IgD-negative memory B cell (primary cell): ENCODE measurements around the gene LAIR2. TPM values are rescaled to one million over a fixed set of nuclear protein-coding genes. Genes with fewer than 3 reads are reported as not detected.
A peak's percentile ranks its signal among the peaks of the same experiment; 100 is the strongest.

ENCODE experiments used
- H3K27ac Mint-ChIP-seq, 3 donors: one replicate each; pipeline ENCODE4 v1.8.0; 2020 to 2022; ENCODE audit warnings: mild to moderate bottlenecking in 3 of 3, mixed read lengths in 3 of 3, moderate library complexity in 1 of 3
- H3K27me3 Mint-ChIP-seq: one replicate; pipeline ENCODE4 v1.8.0; 2021; ENCODE audit warnings: mixed read lengths
- H3K36me3 Mint-ChIP-seq: one replicate; pipeline ENCODE4 v1.8.0; 2020; ENCODE audit warnings: mild to moderate bottlenecking, mixed read lengths
- H3K4me1 Mint-ChIP-seq, 3 donors: one replicate each; pipeline ENCODE4 v1.8.0; 2020 to 2022; ENCODE audit warnings: mixed read lengths in 3 of 3, mild to moderate bottlenecking in 1 of 3
- H3K4me3 Mint-ChIP-seq, 4 donors: one replicate each; pipeline ENCODE4 v1.8.0; 2020 to 2022; ENCODE audit warnings: mild to moderate bottlenecking in 4 of 4, mixed read lengths in 4 of 4, moderate library complexity in 3 of 4
- H3K9me3 Mint-ChIP-seq, 3 donors: one replicate each; pipeline ENCODE4 v1.8.0; 2020 to 2021; ENCODE audit warnings: mixed read lengths in 3 of 3, mild to moderate bottlenecking in 1 of 3
- polyA plus RNA-seq: library from polyadenylated mRNA; unstranded; fragments of 300-500 nt; fragmentation: Illumina TruSeq; gene quantifications from one replicate; pipeline ENCODE4 v1.2.3, GENCODE V29; 2021

LAIR2 gene
- polyA plus RNA-seq, 1 donor from 2014 or later = 0.99 TPM

DNA sequence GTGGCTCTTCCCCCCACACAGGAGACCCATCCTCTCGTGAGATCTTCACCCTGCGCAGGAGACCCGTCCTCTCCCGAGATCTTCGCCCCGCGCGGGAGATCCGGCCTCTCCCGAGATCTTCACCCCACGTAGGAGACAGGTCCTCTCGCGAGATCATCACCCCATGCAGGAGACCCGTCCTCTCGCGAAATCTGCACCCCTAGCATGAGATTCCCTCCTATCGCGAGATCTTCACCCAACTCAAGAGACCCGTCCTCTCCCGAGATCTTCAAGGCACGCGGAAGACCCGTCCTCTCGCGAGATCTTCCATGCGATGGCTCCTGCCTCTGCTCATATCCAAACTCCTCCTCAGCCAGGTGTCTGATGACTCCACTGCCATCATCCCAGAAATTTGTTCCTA, 24.3 kb downstream of the LAIR2 start:
- H3K4me3 Mint-ChIP-seq = no peak overlapping the region
- H3K36me3 Mint-ChIP-seq = peaks cover 5% of the 10 kb centered on the region
- H3K4me1 Mint-ChIP-seq = peaks cover 10 to 19% (median 19%) of the 10 kb centered on the region in 3 donors
- peaks cover 11% of the 10 kb centered on the region for H3K27me3 Mint-ChIP-seq
- peaks cover 0 to 7% (median 4%) of the 10 kb centered on the region in 3 donors for H3K9me3 Mint-ChIP-seq
- H3K27ac Mint-ChIP-seq = no peak overlapping the region

DNA sequence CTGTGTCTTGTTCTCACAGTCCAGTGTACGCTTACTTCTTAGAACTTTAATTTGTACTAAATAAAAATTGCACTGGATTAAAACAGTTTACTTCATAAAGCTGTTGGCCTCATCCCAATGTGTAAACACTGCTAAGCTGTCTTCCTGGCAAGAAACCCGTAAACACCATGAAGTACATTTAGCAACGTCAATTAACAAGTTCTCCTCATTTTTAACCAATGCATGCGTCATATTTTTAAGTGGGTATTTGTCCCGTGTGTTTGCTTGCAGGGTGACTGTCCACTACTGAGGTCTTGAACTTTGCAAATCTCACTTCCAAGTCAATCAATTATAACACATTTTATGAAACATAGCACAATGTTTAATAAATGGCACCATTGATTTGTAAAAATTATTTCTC, 28.2 kb downstream of the LAIR2 start:
- no peak overlapping the region for H3K4me3 Mint-ChIP-seq
- H3K27me3 Mint-ChIP-seq = peaks cover 12% of the 10 kb centered on the region
- H3K4me1 Mint-ChIP-seq = peaks cover 18 to 23% (median 19%) of the 10 kb centered on the region in 3 donors
- H3K27ac Mint-ChIP-seq = no peak overlapping the region
- peaks cover 0 to 7% (median 4%) of the 10 kb centered on the region in 3 donors for H3K9me3 Mint-ChIP-seq
- peaks cover 5% of the 10 kb centered on the region for H3K36me3 Mint-ChIP-seq

DNA sequence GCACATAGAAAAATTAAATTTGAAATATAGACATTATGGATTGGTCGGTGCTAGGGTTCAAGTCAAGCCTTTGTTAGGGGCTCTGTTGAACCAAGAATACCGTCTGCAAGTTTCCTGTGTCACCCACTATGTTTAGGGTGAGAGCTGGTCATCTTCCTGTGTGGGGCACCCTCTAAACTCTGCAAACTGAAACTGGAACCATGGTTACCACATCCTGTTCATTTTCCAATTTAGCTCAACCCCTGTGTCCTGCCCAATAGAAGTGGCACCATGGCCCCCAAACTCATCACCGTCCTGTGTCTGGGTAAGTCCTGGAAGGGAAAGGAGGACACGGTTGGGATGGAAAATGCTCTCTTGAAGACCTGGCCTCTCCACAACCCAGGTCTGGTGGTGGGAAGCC, 29.9 kb downstream of the LAIR2 start:
- peaks cover 0 to 4% (median 0%) of the 10 kb centered on the region in 3 donors for H3K9me3 Mint-ChIP-seq
- peaks cover 4% of the 10 kb centered on the region for H3K27me3 Mint-ChIP-seq
- H3K36me3 Mint-ChIP-seq = peaks cover 1% of the 10 kb centered on the region
- H3K4me1 Mint-ChIP-seq = peaks cover 18 to 23% (median 19%) of the 10 kb centered on the region in 3 donors
- peak overlapping the region in 3 of 4 donors; percentile 66 to 86 (median 70) for H3K4me3 Mint-ChIP-seq
- H3K27ac Mint-ChIP-seq = no peak overlapping the region

DNA sequence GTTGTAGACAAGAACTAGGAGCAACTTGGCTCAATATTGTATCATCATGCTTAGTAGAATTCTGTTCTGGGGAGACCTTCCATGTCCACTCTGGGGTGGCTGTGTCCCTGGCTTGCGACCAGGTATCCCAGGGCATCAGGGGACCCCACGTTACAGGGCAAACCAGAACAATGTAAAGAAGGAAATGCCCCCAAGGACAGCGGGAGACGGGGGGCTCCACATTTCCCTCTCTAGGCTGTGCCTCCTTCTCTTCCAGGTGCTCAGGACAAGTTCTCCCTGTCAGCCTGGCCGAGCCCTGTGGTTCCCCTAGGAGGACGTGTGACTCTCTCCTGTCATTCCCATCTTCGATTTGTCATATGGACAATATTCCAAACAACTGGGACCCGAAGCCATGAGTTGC, 30.8 kb downstream of the LAIR2 start:
- Mint-ChIP-seq H3K4me3 (no peak overlapping the region), H3K27ac (no peak overlapping the region)

DNA sequence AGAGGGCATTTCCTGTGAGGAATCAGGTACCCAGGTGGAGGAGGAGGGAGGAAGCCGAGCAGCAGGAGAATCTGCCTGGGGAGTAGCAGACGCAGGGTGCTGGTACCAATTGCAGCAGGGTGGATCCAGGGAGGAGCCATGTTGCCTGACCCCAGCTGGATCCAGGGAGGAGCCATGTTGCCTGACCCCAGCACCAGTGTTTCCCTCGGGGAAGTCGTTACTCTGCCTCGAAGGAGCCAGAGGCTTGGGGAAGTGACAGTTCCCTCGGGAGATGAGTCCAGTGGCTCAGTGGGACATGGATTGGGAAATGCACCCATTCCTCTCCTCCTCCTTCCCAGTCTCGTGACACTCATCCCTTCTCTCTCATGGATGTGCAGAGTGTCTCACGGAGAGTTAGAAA, 31.5 kb downstream of the LAIR2 start:
- Mint-ChIP-seq H3K4me1 (peaks cover 13 to 18% (median 16%) of the 10 kb centered on the region in 3 donors), H3K27ac (no peak overlapping the region), H3K27me3 (peaks cover 4% of the 10 kb centered on the region), H3K36me3 (peaks cover 1% of the 10 kb centered on the region), H3K4me3 (no peak overlapping the region), H3K9me3 (peaks cover 0 to 3% (median 0%) of the 10 kb centered on the region in 3 donors)

More for the DNA sequence above, 30.8 kb downstream of the LAIR2 start:
- Mint-ChIP-seq H3K9me3 (peaks cover 0 to 4% (median 0%) of the 10 kb centered on the region in 3 donors), H3K27me3 (peaks cover 4% of the 10 kb centered on the region), H3K4me1 (peaks cover 18 to 23% (median 19%) of the 10 kb centered on the region in 3 donors), H3K36me3 (peaks cover 1% of the 10 kb centered on the region)

DNA sequence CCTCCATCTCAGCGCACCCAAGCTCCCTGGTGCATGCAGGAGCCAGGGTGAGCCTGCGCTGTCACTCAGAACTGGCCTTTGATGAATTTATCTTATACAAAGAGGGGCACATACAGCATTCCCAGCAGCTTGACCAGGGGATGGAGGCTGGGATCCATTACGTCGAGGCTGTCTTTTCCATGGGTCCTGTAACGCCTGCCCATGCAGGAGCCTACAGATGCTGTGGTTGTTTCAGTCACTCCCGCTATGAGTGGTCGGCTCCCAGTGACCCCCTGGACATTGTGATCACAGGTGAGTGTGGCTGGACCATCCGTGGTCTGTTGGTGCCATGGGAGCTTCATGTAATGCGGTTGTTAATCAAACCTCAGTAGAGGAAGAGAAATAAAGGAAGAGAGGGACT, 33.0 kb downstream of the LAIR2 start:
- Mint-ChIP-seq H3K36me3 (peaks cover 1% of the 10 kb centered on the region), H3K4me1 (peaks cover 9 to 17% (median 16%) of the 10 kb centered on the region in 3 donors), H3K27ac (no peak overlapping the region), H3K4me3 (no peak overlapping the region), H3K27me3 (peaks cover 4% of the 10 kb centered on the region), H3K9me3 (peaks cover 0 to 2% (median 0%) of the 10 kb centered on the region in 3 donors)

DNA sequence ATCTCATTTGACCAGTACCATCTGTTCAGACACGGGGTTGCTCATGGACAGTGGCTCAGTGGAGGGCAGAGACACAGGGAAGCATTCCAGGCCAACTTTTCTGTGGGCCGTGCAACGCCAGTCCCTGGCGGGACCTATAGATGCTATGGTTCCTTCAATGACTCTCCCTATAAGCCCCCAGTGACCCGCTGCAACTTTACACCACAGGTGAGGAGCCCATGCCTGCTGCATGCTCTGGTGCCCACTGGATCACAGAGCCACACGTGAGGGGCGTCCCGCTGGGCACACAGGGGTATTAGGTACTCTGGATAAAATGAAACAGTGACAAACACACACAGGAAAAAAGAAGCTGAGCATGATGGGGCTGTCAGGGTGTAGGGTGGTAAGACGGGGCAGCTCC, 34.3 kb downstream of the LAIR2 start:
- H3K36me3 Mint-ChIP-seq = peaks cover 1% of the 10 kb centered on the region
- H3K9me3 Mint-ChIP-seq = peaks cover 0 to 2% (median 0%) of the 10 kb centered on the region in 3 donors
- H3K27me3 Mint-ChIP-seq = peaks cover 4% of the 10 kb centered on the region
- H3K4me1 Mint-ChIP-seq = peaks cover 4 to 12% (median 12%) of the 10 kb centered on the region in 3 donors
- no peak overlapping the region for H3K4me3 Mint-ChIP-seq
- H3K27ac Mint-ChIP-seq = no peak overlapping the region

DNA sequence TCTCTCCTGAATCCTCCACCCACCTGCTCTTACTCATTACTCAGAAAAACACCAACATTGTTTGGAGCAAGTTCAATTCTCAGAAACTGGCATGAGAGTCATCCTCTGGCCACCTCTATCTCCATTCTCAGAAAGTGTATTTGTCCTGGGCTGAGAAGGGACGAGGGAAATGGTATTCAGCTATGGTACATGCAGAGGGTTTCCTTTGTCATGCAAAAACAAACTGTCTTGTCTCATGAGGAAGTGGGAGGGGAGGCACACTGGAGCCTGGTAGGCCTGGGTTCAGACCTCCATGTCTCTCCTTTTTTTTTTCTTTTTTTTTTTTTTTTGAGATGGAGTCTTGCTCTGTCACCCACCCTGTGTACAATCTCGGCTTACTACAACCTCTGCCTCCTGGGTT, 39.1 kb downstream of the LAIR2 start:
- H3K9me3 Mint-ChIP-seq = peaks cover 0 to 4% (median 2%) of the 10 kb centered on the region in 3 donors
- H3K27me3 Mint-ChIP-seq = peaks cover 7% of the 10 kb centered on the region
- peak overlapping the region in 1 of 4 donors; percentile 41 for H3K4me3 Mint-ChIP-seq
- H3K4me1 Mint-ChIP-seq = peaks cover 5 to 6% (median 6%) of the 10 kb centered on the region in 3 donors
- H3K36me3 Mint-ChIP-seq = peaks cover 1% of the 10 kb centered on the region
- H3K27ac Mint-ChIP-seq = no peak overlapping the region

DNA sequence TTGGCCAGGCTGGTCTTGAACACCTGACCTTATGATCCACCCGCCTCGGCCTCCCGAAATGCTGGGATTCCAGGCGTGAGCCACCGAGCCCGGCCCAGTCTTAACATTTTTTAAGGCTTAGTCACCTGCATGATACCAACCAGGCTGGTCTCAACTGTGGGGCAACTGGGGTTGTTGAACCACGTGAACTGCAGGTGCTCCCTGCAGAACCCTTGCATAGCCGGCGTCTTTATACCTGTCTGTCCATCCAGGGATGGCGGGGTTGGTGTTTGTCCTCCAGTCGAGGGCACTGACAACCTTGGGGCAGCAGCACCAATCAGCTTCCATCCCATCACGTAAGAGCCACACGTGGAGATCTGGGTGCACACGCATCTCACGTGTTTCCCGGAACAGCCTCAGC, 46.2 kb downstream of the LAIR2 start:
- peaks cover 0 to 2% (median 0%) of the 10 kb centered on the region in 3 donors for H3K9me3 Mint-ChIP-seq
- H3K4me1 Mint-ChIP-seq = peaks cover 12 to 18% (median 16%) of the 10 kb centered on the region in 3 donors
- H3K27ac Mint-ChIP-seq = peak overlapping the region in 1 of 3 donors; percentile 31
- peaks cover 23% of the 10 kb centered on the region for H3K27me3 Mint-ChIP-seq
- H3K4me3 Mint-ChIP-seq = no peak overlapping the region
- no peaks in the 10 kb centered on the region for H3K36me3 Mint-ChIP-seq

DNA sequence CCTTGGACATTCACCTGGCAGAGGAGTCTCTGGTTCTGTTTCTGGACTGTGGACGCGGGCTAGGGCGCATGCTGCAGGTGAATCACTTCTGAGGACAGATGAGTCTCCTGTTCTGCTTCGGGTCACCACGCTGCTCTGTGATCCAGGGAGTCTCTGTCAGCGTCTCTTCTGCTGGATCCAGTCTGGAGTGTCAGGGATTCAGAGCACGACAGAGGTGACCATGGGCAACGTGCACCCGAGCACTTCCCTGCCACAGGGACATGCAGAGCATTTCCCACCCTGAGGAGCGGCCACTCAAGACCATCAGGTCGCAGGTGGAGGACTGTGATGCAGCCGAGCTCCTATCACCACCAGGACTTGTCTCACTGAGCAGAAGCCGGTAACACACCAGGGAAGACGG, 46.6 kb downstream of the LAIR2 start:
- Mint-ChIP-seq H3K9me3 (peaks cover 0 to 2% (median 0%) of the 10 kb centered on the region in 3 donors), H3K4me3 (no peak overlapping the region), H3K4me1 (peaks cover 12 to 17% (median 16%) of the 10 kb centered on the region in 3 donors), H3K27ac (no peak overlapping the region), H3K36me3 (no peaks in the 10 kb centered on the region), H3K27me3 (peaks cover 23% of the 10 kb centered on the region)

DNA sequence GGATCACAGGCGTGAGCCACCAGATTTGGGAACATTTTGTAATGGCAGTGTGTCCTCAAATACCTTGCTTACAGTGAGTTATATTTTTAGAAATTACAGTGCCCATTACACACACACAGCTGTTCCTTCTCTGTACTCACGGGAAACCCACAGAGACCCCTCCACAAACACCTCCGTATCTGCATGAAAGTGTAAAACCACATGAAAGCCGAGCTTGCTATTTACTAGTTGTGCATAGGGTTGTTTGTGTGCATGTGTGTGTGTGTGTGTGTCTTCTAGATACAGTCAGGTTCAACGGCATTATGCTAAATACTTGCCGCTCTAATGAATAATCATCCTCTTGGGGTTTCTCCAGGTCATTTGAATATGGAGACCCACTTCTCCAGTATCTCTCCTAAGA, 48.7 kb downstream of the LAIR2 start:
- Mint-ChIP-seq H3K27me3 (peaks cover 23% of the 10 kb centered on the region), H3K4me1 (peaks cover 12 to 17% (median 16%) of the 10 kb centered on the region in 3 donors), H3K4me3 (peak overlapping the region in 3 of 4 donors; percentile 25 to 61 (median 26)), H3K9me3 (peaks cover 0 to 2% (median 0%) of the 10 kb centered on the region in 3 donors), H3K36me3 (no peaks in the 10 kb centered on the region), H3K27ac (peak overlapping the region in 2 of 3 donors; percentile 54 to 61)

DNA sequence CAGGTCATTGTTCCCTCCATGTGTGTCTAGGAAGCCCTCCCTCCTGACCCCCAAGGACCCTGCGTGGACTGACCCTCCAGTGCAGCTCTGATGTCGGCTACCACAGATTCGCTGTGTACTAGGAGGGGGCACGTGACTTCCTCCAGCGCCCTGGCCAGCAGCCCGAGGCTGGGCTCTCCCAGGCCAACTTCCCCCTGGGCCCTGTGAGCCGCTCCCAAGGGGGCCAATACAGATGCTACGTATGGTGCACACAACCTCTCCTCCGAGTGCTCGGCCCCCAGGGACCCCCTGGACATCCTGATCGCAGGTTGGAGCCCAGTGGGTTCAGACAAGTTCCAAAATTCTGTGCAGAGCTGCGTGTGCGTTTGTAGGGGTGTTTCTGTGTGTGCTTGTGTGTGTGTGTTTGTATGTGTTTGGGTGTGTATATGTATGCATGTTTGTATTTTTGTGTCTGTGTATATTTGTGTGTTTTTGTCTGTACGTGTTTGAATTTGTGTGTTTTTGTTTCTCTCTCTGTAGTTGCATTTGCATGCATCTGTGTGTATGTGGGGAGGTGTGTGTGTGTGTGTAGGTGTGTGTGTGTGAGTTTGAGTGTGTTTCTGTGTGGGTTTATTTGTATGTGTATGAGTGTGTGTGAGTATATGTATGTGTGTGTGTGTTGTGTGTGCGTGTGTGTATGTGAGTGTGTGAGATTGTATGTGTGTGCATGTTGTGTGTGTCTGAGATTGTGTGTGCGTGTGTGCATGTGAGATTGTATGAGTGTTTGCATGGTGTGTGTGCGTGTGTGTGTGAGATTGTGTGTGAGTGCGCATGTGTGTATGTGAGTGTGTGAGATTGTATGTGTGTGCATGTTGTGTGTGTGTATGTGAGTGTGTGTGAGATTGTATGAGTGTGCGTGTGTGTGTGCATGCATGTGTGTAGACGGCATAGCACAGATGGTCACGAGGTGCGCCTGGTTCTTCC, 49.6 kb downstream of the LAIR2 start:
- H3K4me3 Mint-ChIP-seq = peak overlapping the region in 3 of 4 donors; percentile 3 to 69 (median 61)
- no peaks in the 10 kb centered on the region for H3K36me3 Mint-ChIP-seq
- H3K27me3 Mint-ChIP-seq = peaks cover 23% of the 10 kb centered on the region
- H3K4me1 Mint-ChIP-seq = peaks cover 12 to 17% (median 16%) of the 10 kb centered on the region in 3 donors
- H3K27ac Mint-ChIP-seq = peak overlapping the region in 1 of 3 donors; percentile 68
- H3K9me3 Mint-ChIP-seq = no peaks in the 10 kb centered on the region

DNA sequence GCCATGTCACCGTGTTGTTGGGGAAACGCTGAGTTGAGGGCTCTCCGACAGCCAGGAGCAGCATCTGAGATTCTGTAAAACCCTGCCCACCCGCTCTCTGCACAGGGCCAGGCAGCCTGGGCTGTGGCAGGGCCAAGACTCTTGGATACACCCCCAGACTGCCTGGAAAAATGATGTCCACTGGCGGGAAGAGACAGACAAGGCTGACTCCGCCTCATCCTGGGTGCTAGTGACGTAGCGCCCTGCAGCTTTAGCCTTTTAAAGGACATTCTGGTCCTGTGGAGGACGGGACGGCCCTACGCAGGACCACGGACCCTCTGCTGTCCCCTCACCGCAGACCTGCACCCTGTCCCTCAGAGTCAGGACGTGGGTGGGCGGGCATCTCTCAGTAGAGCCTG, 50.3 kb downstream of the LAIR2 start:
- Mint-ChIP-seq H3K27me3 (peaks cover 23% of the 10 kb centered on the region), H3K9me3 (no peaks in the 10 kb centered on the region), H3K4me1 (peaks cover 12 to 17% (median 16%) of the 10 kb centered on the region in 3 donors), H3K36me3 (no peaks in the 10 kb centered on the region), H3K27ac (no peak overlapping the region), H3K4me3 (no peak overlapping the region)

DNA sequence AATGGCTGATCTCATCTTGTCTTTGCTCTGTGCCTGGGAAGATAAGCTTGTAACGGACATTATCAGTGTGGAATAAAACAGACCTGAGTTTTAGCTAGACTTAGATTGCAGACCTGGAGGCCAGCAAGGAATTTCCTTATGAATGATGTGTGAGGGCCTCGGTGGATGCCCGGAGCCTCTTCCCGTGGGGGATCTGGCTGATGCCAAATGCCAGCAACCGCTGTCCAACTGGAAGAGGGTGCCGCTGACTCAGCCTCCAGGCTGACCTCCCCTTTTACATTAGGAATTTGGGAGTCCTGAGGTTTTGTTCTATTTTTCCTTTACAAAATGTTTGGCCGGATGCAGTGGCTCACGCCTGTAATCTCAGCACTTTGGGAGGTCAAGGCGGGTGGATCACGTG, 51.4 kb downstream of the LAIR2 start:
- no peak overlapping the region for H3K4me3 Mint-ChIP-seq
- no peak overlapping the region for H3K27ac Mint-ChIP-seq
- H3K27me3 Mint-ChIP-seq = peaks cover 25% of the 10 kb centered on the region
- peaks cover 12 to 17% (median 16%) of the 10 kb centered on the region in 3 donors for H3K4me1 Mint-ChIP-seq
- no peaks in the 10 kb centered on the region for H3K36me3 Mint-ChIP-seq
- no peaks in the 10 kb centered on the region for H3K9me3 Mint-ChIP-seq

DNA sequence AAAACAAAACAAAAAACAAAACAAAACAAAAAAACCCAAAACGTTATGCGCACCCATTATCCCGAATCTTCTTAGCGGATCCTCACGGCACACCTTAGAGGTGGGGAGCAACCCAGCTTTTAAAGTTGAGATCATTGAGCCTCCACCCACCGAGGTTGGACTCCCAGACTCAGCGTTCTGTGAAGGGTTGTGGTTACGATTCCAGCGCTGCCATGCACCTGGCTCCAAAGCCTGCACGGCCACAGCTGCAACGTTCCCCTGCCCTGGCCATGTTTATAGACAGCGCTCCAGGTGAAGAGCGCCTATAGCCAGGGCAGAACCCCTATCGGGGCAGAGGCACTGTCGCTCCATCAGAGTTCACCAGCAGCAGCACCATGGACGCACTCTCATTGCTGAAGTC, 52.3 kb downstream of the LAIR2 start:
- no peaks in the 10 kb centered on the region for H3K9me3 Mint-ChIP-seq
- no peaks in the 10 kb centered on the region for H3K36me3 Mint-ChIP-seq
- no peak overlapping the region for H3K4me3 Mint-ChIP-seq
- H3K27me3 Mint-ChIP-seq = peaks cover 19% of the 10 kb centered on the region
- H3K4me1 Mint-ChIP-seq = peaks cover 12 to 17% (median 16%) of the 10 kb centered on the region in 3 donors
- H3K27ac Mint-ChIP-seq = no peak overlapping the region
